Caki2 (cell line): ENCODE results near the gene NFATC1. TPM values are rescaled to one million over a fixed set of nuclear protein-coding genes. Genes with fewer than 3 reads are reported as not detected.

Experiments
- DNase-seq: peaks from one replicate; pipeline ENCODE4 v3.0.0-alpha.2; 2015; ENCODE audit warnings: low read depth
- in situ Hi-C: cut with HindIII; loops from 2 replicates; pipeline ENCODE4 v1.10.0; 2016; ENCODE audit warnings: low sequenced_read_pairs, low pct_unique_long_range_greater_than_20kb, mixed read lengths
- total RNA-seq: library from RNA; depleted of rRNA; stranded (reverse); fragments of >200 nt; shearing (Covaris generic); gene quantifications from 2 replicates; pipeline ENCODE4 v1.2.3, GENCODE V29; 2014; ENCODE audit warnings: low replicate concordance

NFATC1 gene
- total RNA-seq, 1 experiment from 2014 or later = 8.3 TPM

DNA sequence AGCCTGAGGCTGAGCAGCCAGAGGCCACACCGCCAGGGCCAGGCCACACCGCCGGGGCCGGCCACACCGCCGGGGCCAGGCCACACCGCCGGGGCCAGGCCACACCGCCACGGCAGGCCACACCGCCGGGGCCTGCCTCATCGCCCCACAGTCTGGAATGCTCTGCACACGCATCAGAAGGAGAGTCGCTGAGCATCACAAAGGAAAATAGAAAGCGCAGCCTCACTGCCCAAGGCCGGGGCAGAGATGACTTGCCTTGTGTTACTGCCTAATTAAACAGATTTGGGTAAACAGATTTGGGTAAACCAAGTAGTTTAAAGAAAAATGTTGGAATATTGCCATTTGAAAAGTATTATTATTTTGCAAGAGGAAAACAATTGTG is 10.4 kb upstream of the NFATC1 start:
- in situ Hi-C loops = no loop called here
- no peak for DNase-seq

DNA sequence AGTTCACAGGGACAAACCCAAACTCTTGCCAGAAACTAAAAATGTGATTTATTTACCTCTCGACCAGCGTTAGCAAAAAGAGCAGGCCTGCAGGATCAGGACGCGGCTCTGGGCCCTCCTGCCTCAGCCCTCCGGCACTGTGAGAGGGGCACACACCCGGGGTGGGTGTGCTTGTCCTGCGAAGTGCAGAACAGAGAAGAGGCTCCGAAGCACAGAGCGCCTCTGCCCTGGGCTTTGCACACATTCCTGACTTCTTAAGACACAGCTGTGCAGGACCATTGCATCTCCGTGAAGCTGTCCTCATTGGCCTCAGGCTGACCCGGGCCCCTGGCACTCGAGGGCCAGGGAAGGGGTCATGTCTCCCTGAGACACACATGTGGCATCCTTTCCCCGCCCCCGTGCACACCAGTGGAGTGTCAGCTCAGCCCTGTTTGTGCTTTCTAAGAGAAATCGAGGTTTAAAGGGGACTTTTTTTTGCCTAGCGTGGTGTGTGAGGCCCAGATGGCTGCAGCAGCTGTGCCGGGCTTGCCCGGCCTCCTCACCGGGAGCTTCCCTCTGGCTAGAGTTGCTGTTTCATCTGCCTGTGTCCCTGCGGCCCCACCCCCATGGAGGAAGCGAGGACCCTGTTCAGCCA is 9.9 kb upstream of the NFATC1 start:
- in situ Hi-C loops = no loop called here
- no peak for DNase-seq

DNA sequence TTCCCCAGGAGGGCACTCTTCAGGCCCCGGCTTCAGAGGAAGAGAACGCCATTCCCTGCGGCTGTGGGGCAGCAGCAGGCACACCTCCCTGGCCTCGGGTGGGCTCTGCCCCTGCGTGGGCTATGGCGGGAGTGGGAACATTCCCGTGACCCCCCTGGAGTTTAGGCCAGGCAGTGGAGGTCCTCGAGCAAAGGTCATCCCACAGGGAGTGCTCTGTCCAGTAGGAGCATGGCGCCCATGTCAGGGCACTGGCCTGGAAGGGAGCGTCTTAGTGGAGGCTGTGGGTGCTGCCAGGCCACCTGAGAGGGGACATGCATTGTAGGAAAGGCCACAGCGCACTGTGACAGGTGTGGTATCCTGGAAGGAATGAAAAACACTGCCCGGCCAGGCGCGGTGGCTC is 9.2 kb upstream of the NFATC1 start:
- in situ Hi-C loops = no loop called here
- no peak for DNase-seq

DNA sequence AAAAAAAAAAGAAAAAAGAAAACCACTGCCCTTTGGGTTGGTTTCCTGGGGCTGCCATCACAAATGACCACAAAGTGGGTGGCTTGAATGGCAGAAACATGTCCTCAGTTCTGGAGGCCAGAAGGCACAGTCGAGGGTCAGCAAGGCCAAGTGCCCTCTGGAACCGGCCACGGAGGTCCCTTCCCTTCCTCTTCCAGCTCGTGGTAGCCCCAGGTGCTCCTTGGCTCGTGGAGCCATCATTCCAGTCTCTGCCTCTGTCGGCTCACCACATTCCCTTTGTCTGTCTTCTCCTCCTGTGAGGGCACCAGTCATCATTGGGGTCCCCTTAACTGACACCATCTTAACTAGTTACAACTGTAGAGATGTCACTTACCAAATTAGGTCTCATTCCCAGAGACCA is 8.5 kb upstream of the NFATC1 start:
- no peak for DNase-seq
- in situ Hi-C loops = no loop called here

DNA sequence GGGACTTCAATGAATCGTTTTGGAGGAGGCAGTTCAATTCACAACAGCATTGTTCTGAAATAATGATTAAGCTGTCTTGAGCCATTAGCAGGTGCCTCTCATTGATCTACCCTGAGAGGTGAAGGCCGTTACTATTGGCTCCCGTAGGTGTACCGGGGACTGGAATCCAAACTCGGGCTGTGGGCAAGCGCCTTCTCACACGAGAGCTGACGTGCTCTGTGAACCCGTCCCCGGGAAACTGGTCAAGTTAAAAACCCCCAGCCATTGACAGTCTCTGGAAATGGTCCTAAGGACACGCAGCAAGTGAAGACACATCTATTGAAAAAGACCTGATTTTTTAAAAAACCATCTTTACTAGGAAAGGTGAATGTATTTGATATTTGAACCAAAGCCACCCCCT is 8.1 kb upstream of the NFATC1 start:
- no peak for DNase-seq
- in situ Hi-C loops = no loop called here

DNA sequence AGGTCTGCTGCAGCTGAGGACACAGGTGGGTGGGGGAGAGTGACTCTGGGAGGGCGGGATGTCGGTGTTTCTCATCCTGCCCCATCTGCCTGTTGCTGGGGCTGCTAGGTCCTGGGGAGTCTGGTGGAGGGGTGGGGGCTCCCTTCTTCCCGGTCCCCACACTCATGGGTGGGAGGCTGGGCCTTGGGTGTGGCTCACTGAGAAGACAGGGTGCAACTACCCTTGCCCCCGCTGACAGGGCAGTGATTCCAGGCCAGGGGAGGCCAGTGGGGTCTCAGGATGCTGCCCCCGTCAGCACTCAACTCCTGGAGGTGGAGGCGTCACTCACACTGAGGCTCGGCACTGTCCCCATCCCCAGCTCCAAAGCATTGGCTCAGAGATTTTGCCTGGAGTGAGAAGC is 7.7 kb upstream of the NFATC1 start:
- in situ Hi-C loops = no loop called here
- DNase-seq = no peak

DNA sequence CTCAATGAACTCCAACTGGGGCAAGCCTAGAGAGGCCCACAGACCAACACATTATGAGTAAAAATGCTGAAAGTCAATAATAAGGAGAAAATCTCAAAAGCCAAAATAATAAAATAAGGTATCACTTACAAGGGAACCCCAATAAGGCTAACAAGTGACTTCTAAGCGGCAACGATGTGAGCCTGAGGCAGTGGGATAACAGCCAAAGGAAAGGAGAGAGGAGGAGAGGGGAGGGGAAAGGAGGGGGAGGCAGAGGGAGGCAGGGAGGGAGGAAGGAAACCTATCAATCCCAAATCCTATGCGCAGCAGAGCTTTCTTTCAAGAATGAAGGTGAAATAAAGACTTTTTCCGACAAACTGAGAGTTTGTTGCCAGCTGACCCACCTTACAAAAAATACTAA is 6.0 kb upstream of the NFATC1 start:
- DNase-seq = no peak
- in situ Hi-C loops = no loop called here

DNA sequence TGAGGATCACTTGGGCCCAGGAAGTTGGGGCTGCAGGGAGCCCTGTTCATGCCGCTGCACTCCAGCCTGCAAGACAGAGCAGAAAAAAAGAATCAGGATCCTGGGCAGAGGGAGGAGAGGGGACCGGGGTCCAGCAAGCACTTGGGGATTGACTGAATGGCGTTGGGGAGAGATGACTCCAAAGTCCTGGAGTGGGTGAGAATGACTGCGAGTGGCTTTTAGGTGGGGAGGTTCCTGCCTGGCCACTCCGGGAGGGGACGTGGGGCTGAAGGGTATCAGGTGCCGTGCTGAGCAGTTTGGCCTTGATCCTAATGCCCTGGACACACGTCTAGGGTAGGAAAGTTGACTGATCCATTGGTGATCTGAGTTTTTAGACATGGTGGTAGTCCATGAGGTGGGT is 3.5 kb upstream of the NFATC1 start:
- in situ Hi-C loops = no loop called here
- DNase-seq = no peak

DNA sequence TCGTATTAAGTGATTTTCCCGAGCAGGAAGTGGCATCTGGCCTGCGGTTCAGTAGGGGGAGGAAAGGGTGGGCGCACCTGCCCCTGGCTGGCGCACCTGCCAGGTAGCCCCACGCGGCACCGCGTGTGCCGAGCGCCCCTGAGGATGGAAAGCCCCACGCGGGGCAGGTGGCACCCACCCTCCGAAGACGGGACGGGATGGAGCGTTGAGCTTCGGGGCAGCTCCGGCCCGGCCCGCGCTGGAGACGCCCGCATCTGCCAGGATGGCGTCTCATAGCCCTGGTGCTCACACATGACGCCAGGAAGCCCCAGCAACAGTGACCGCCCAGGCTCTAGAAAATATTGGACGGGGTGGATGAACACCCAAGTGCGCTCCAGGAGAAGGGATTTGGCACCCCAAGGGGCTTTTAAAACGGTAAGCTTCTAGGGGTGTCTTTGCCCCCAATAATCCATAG is 2.5 kb upstream of the NFATC1 start:
- DNase-seq = no peak
- in situ Hi-C loops = no loop called here

DNA sequence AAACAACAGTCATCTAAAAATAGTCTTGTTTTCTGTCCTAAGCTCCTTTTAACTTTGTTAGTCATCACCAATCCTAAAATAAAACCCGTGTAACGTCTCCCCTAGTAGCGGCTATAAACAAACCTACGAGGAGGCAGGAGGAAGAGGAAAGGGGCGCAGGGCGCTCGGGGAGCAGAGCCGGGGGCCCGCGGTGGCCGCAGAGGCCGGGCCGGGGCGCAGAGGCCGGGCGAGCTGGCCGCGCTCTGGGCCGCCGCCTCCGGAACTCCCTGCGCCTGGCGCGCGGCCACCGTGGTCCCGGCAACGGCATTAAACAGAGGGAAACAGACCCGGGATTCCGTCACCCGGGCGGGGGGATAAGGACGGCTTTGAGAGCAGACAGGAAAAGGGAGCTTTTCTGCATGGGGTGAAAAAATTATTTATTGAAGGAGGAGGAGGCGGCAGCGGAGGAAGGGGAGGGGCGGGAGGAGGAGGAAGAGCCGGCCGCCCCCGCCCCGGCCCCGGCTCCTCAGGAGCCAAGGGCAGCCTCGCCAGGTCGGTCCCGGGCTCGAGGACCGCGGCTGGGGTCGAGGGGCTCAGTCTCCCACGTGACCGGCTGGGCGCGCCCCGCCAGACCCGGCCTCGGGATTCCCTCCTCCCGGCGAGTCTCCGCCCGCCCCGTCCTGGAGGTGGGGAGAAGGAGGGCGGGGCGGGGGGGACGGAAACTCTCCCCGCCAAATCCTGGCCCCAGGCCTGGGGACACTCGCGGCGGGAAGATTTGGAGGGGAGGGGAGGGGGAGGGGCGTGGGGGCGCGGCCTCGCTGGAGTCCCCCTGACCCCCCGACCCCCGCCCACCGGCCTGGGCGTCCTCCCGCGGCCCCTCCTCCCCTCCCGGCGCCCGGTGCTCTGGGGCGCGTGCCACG is 1.8 kb upstream of the NFATC1 start:
- peak; percentile 89 for DNase-seq
- in situ Hi-C loops = no loop called here

DNA sequence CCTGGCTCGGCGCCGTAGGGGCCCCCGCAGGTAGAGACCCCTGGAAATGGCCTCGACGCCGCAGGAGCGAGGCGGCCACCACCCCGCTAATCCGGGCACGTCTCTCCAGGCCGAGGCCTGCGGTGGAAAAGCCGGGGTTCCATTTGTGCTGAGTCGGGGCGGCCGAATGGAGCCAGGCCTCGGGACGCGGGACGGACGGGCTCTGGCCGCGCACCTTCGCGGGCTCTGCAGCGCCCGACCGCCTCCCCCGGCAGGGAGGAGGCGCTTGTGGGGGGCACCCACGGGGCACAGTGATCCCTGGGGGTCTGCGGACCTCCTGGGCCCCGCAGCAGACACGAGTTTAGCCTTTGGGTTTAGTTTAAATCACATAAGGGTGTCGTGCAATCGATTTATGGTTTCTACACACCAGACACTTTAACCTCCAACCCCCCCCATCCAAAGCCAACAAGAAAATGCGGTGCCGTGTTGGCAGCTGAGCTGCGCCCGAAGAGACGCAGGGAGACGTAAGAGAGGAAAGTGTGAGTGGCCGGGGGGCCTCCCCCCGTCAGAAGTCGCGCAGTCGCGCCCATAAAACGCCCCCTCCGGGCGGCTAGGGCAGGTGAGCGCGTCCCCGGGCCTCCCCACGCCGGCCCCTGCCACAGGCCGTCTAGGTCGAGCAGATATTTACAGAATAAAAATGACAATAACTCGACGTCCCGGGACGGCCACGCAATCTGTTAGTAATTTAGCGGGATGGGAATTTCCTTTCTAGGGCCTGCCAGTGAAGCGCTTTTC is 1.0 kb upstream of the NFATC1 start:
- in situ Hi-C loops = no loop called here
- peak; percentile 53 for DNase-seq

DNA sequence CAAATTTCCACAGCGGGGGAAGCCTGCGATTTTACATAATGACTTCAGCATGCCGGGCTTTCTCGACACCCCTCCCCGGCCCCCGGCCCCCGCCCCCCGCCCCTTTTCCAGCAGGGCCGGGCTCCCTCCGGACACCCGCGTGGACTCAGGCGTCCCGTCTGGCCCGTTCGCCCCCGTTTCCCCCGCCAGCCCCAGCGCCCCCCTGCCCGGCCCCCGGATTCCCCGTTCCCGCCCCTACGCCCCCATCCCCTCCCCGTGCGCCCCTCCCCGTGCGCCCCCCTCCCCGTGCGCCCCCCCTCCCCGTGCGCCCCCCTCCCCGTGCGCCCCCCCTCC is 456 bp upstream of the NFATC1 start:
- in situ Hi-C loops = no loop called here
- no peak for DNase-seq

DNA sequence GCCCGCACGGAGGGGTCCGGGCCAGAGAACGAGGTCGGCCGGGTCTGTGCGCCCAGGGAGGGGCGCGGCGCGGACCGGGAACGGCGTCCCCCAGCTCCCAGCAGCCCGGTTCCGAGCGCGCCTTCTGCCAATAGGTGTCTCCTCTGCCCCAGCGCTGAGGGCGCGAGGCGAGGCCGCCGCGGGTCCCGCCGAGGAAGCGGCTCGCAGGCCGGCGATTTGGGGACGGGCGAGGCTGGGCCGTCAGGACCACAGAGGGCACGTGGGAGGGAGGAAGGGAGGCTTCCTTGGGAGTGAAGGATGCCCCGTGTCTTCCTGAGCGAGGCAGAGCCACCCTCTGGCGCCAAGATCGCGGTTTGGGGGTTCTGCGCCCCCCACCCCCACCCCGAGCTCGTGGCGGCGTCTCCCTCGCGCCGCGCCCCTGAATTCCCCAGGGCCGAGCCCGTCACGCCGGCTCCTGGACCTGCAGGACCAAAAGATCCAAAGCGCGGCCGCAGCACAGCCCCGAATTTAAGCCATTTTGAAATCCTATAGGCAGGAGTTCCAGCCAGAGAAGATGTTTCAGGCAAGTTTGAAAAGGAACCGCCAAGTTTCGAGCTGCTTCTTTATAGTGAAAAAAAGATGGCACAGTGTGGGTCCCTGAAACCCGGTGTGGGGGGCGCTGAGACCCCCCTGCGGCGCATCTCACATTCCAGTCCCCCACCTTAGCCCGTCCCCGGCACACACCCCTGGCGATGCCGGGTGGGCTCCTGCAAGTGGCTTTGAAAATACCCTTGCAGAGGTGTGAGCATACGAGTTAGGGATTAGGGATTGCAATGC is 909 bp downstream of the NFATC1 start:
- no peak for DNase-seq
- in situ Hi-C loops = no loop called here

DNA sequence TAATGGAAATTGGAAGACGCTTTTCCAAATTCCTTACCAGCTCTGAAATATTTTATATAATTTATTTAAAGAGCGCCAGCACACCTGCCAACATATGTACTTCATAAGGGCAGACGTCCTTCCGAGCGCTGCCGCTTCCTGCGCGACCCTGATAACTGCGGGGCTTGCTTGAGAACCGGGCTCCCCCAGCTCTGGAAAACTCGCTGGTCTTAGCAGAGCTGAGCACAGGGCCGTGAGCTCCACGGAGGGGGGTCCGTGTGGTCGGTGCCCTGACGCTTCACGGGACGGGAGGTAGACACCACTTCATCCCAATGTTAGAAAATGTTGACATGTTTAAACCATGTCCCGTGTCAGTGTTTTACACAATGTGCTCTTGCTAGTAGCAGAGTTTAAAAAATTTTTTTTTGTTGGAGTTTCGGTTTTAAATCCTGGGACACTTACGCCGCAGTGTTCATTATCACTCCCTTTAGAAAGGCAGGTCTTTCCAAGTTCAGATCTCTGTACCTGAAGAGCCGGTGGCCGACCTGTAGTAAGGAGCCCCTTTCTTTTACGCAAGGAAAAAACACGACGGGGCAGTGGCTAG is 1.6 kb downstream of the NFATC1 start:
- DNase-seq = no peak
- in situ Hi-C loops = no loop called here

DNA sequence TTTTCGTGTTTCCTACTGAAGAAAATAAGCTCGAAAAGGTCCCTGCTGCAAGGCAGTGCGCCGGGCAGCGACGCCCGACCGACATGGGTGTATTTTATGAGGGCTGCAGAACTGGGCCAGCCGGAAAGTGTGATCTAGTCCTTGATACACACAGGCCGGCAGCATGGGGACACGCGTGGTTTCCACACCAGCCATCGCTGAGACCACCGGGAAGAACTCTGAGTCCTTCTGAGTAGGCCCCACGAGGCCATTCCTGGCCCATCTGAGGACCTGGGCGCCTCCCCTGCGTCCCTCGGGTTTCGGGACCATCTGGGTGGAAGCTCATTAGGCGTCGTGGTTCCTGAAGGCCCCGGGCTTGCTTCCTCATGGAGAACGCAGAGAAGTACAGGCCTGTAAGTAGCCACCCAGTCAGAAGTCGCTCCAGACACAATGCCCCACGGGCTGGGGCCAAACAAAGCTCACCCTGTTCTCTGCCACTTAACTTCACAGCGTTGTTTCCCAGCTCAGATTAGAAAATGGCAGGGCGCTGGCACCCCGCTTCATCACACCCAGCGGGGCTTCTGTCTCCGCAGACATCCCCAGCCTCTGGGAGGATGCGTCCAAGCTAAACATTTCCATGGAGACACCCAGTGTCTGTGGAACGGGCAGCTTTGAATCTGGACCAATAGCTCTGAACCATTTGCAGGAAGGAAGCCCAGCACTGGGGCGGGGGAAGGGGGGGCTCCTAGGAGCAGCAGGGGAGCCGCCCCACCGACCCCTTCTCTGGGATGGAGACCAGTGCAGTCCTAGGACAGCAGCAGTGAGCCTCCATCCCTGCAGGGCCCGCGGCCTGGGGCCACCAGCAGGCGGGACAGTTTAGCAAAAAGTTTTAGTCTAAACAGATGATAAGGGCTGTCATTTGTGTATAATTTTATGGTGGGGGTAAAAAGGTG is 2.4 kb downstream of the NFATC1 start:
- DNase-seq = no peak
- in situ Hi-C loops = no loop called here

DNA sequence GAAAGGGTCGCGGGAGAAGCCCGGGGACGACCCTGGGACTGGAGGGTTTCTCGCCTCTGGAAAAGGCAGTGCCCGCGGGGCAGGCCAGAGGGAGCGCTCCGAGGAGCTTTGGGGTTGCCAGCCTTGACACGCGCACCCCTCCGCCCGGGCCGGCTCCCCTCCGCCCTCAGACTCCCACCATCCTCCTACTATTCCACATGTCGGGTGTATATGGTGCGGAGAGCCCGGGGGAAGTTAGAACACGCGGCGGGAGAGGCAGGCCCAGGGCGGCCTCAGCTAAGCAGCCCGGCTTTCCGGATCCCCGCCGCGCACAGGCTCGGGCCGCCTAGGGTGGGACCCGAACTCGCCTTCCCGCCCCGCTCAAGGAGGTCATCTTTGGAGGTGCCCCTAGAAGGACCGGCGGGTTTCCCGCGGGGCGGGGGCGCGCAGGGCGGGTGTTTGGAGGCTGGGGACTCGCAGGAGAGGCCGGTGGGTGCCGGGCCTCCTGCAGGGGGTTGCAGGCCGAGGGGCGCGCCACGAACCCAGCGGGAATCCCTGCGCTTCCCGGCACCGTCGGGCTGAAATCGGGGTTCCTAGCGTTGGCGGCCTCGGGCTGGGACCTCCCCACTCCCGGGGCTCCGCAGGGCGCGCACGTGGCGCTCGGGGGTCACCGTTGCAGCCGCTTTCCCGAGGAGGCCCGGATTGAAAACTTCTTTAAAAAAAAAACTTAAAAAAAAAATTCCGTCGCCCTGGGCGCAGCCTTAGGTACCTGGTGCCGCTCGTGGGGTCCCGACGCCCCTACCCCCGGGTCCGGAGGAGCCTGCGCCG is 3.7 kb downstream of the NFATC1 start:
- in situ Hi-C loops = no loop called here
- no peak for DNase-seq
